ENCODE results near the gene ABCA12.

Gene ABCA12

GRCh38 chr2:214989187-214989586 lies 149.2 kb downstream of the ABCA12 start:
- no peaks in the 10 kb centered on the region for H3K27me3 ChIP-seq (replicated peaks in 2 of 5; ENCODE audit: control insufficient read depth in 4 of 5, insufficient read depth in 5 of 5, low read length in 4 of 5)
- H3K27ac ChIP-seq (ENCODE audit: insufficient read depth in 1 of 2, low read depth in 1 of 2, low read length in 2 of 2, poor library complexity in 1 of 2, severe bottlenecking in 2 of 2): no peak overlapping the region
- no peaks in the 10 kb centered on the region for H3K4me1 ChIP-seq (ENCODE audit: control extremely low read depth in 1 of 4, control insufficient read depth in 4 of 4, insufficient read depth in 4 of 4, low read length in 3 of 4)
- CTCF ChIA-PET: no interaction called here
- DNase-seq: no peak
- no peak overlapping the region for H3K4me3 ChIP-seq (ENCODE audit: control insufficient read depth in 1 of 7, extremely low read depth in 1 of 7, insufficient read depth in 4 of 7, low read depth in 2 of 7, low read length in 6 of 7)
- no peaks in the 10 kb centered on the region for H3K36me3 ChIP-seq (ENCODE audit: control insufficient read depth in 4 of 4, insufficient read depth in 4 of 4, low read length in 3 of 4)
- POLR2A ChIA-PET: no interaction called here
- H3K9me3 ChIP-seq (ENCODE audit: control extremely low read depth in 1 of 5, control insufficient read depth in 4 of 5, insufficient read depth in 2 of 5, low read depth in 1 of 5, low read length in 4 of 5): peaks cover 0 to 1% (median 0%) of the 10 kb centered on the region in 5 experiments
- WGBS (ENCODE audit: insufficient coverage): 82% methylated on average over 3 of the region's 3 CpGs

GRCh38 chr2:214987261-214987660 lies 151.2 kb downstream of the ABCA12 start:
- H3K36me3 ChIP-seq (ENCODE audit: control insufficient read depth in 4 of 4, insufficient read depth in 4 of 4, low read length in 3 of 4): no peaks in the 10 kb centered on the region
- no CpG with 5 or more reads among the region's 3 CpGs for WGBS (ENCODE audit: insufficient coverage)
- no peaks in the 10 kb centered on the region for H3K4me1 ChIP-seq (ENCODE audit: control extremely low read depth in 1 of 4, control insufficient read depth in 4 of 4, insufficient read depth in 4 of 4, low read length in 3 of 4)
- peaks cover 0 to 1% (median 0%) of the 10 kb centered on the region in 5 experiments for H3K9me3 ChIP-seq (ENCODE audit: control extremely low read depth in 1 of 5, control insufficient read depth in 4 of 5, insufficient read depth in 2 of 5, low read depth in 1 of 5, low read length in 4 of 5)
- POLR2A ChIA-PET: no interaction called here
- no peaks in the 10 kb centered on the region for H3K27me3 ChIP-seq (replicated peaks in 2 of 5; ENCODE audit: control insufficient read depth in 4 of 5, insufficient read depth in 5 of 5, low read length in 4 of 5)
- DNase-seq: no peak
- CTCF ChIA-PET: no interaction called here
- no peak overlapping the region for H3K4me3 ChIP-seq (ENCODE audit: control insufficient read depth in 1 of 7, extremely low read depth in 1 of 7, insufficient read depth in 4 of 7, low read depth in 2 of 7, low read length in 6 of 7)
- H3K27ac ChIP-seq (ENCODE audit: insufficient read depth in 1 of 2, low read depth in 1 of 2, low read length in 2 of 2, poor library complexity in 1 of 2, severe bottlenecking in 2 of 2): no peak overlapping the region

- no peak overlapping the region for H3K4me3 ChIP-seq (ENCODE audit: control insufficient read depth in 1 of 7, extremely low read depth in 1 of 7, insufficient read depth in 4 of 7, low read depth in 2 of 7, low read length in 6 of 7)
- peaks cover 0 to 1% (median 0%) of the 10 kb centered on the region in 5 experiments for H3K9me3 ChIP-seq (ENCODE audit: control extremely low read depth in 1 of 5, control insufficient read depth in 4 of 5, insufficient read depth in 2 of 5, low read depth in 1 of 5, low read length in 4 of 5)
- DNase-seq: no peak
Measured at GRCh38 chr2:214985619-214986018, 152.8 kb downstream of the ABCA12 start.

GRCh38 chr2:214966420-214966819 lies 172.0 kb downstream of the ABCA12 start:
- Histone ChIP-seq H3K9me3 (ENCODE audit: control extremely low read depth in 1 of 5, control insufficient read depth in 4 of 5, insufficient read depth in 2 of 5, low read depth in 1 of 5, low read length in 4 of 5) (no peaks in the 10 kb centered on the region), H3K27ac (ENCODE audit: insufficient read depth in 1 of 2, low read depth in 1 of 2, low read length in 2 of 2, poor library complexity in 1 of 2, severe bottlenecking in 2 of 2) (no peak overlapping the region), H3K4me1 (ENCODE audit: control extremely low read depth in 1 of 4, control insufficient read depth in 4 of 4, insufficient read depth in 4 of 4, low read length in 3 of 4) (no peaks in the 10 kb centered on the region), H3K27me3 (replicated peaks in 2 of 5; ENCODE audit: control insufficient read depth in 4 of 5, insufficient read depth in 5 of 5, low read length in 4 of 5) (no peaks in the 10 kb centered on the region), H3K4me3 (ENCODE audit: control insufficient read depth in 1 of 7, extremely low read depth in 1 of 7, insufficient read depth in 4 of 7, low read depth in 2 of 7, low read length in 6 of 7) (no peak overlapping the region), H3K36me3 (ENCODE audit: control insufficient read depth in 4 of 4, insufficient read depth in 4 of 4, low read length in 3 of 4) (no peaks in the 10 kb centered on the region)
- no CpG with 5 or more reads among the region's 5 CpGs for WGBS (ENCODE audit: insufficient coverage)
- ChIA-PET CTCF (no interaction called here), POLR2A (no interaction called here)
- no peak for DNase-seq

More at GRCh38 chr2:214985619-214986018, 152.8 kb downstream of the ABCA12 start:
- 100% methylated on average over 2 of the region's 3 CpGs for WGBS (ENCODE audit: insufficient coverage)
- ChIA-PET CTCF (no interaction called here), POLR2A (no interaction called here)
- Histone ChIP-seq H3K36me3 (ENCODE audit: control insufficient read depth in 4 of 4, insufficient read depth in 4 of 4, low read length in 3 of 4) (no peaks in the 10 kb centered on the region), H3K27ac (ENCODE audit: insufficient read depth in 1 of 2, low read depth in 1 of 2, low read length in 2 of 2, poor library complexity in 1 of 2, severe bottlenecking in 2 of 2) (no peak overlapping the region), H3K27me3 (replicated peaks in 2 of 5; ENCODE audit: control insufficient read depth in 4 of 5, insufficient read depth in 5 of 5, low read length in 4 of 5) (no peaks in the 10 kb centered on the region), H3K4me1 (ENCODE audit: control extremely low read depth in 1 of 4, control insufficient read depth in 4 of 4, insufficient read depth in 4 of 4, low read length in 3 of 4) (no peaks in the 10 kb centered on the region)

- POLR2A ChIA-PET: no interaction called here
- Histone ChIP-seq H3K27ac (ENCODE audit: insufficient read depth in 1 of 2, low read depth in 1 of 2, low read length in 2 of 2, poor library complexity in 1 of 2, severe bottlenecking in 2 of 2) (no peak overlapping the region), H3K4me3 (ENCODE audit: control insufficient read depth in 1 of 7, extremely low read depth in 1 of 7, insufficient read depth in 4 of 7, low read depth in 2 of 7, low read length in 6 of 7) (no peak overlapping the region), H3K27me3 (replicated peaks in 2 of 5; ENCODE audit: control insufficient read depth in 4 of 5, insufficient read depth in 5 of 5, low read length in 4 of 5) (no peaks in the 10 kb centered on the region), H3K9me3 (ENCODE audit: control extremely low read depth in 1 of 5, control insufficient read depth in 4 of 5, insufficient read depth in 2 of 5, low read depth in 1 of 5, low read length in 4 of 5) (no peaks in the 10 kb centered on the region), H3K4me1 (ENCODE audit: control extremely low read depth in 1 of 4, control insufficient read depth in 4 of 4, insufficient read depth in 4 of 4, low read length in 3 of 4) (no peaks in the 10 kb centered on the region), H3K36me3 (ENCODE audit: control insufficient read depth in 4 of 4, insufficient read depth in 4 of 4, low read length in 3 of 4) (no peaks in the 10 kb centered on the region)
- DNase-seq: peak; percentile 1 to 8 (median 1)
- CTCF ChIA-PET: no interaction called here
Measured at GRCh38 chr2:214960677-214961076, 177.7 kb downstream of the ABCA12 start.

- no peaks in the 10 kb centered on the region for H3K27me3 ChIP-seq (replicated peaks in 2 of 5; ENCODE audit: control insufficient read depth in 4 of 5, insufficient read depth in 5 of 5, low read length in 4 of 5)
- POLR2A ChIA-PET: no interaction called here
- no peak overlapping the region for H3K4me3 ChIP-seq (ENCODE audit: control insufficient read depth in 1 of 7, extremely low read depth in 1 of 7, insufficient read depth in 4 of 7, low read depth in 2 of 7, low read length in 6 of 7)
- H3K27ac ChIP-seq (ENCODE audit: insufficient read depth in 1 of 2, low read depth in 1 of 2, low read length in 2 of 2, poor library complexity in 1 of 2, severe bottlenecking in 2 of 2): no peak overlapping the region
- H3K36me3 ChIP-seq (ENCODE audit: control insufficient read depth in 4 of 4, insufficient read depth in 4 of 4, low read length in 3 of 4): no peaks in the 10 kb centered on the region
- WGBS (ENCODE audit: insufficient coverage): no CpG with 5 or more reads among the region's 2 CpGs
- no peaks in the 10 kb centered on the region for H3K9me3 ChIP-seq (ENCODE audit: control extremely low read depth in 1 of 5, control insufficient read depth in 4 of 5, insufficient read depth in 2 of 5, low read depth in 1 of 5, low read length in 4 of 5)
- CTCF ChIA-PET: no interaction called here
- no peak for DNase-seq
- H3K4me1 ChIP-seq (ENCODE audit: control extremely low read depth in 1 of 4, control insufficient read depth in 4 of 4, insufficient read depth in 4 of 4, low read length in 3 of 4): no peaks in the 10 kb centered on the region
Measured at GRCh38 chr2:214946949-214947348, 191.5 kb downstream of the ABCA12 start.

GRCh38 chr2:214934006-214934405 lies 204.4 kb downstream of the ABCA12 start:
- no peak for DNase-seq
- Histone ChIP-seq H3K9me3 (ENCODE audit: control extremely low read depth in 1 of 5, control insufficient read depth in 4 of 5, insufficient read depth in 2 of 5, low read depth in 1 of 5, low read length in 4 of 5) (no peaks in the 10 kb centered on the region), H3K27ac (ENCODE audit: insufficient read depth in 1 of 2, low read depth in 1 of 2, low read length in 2 of 2, poor library complexity in 1 of 2, severe bottlenecking in 2 of 2) (no peak overlapping the region), H3K4me3 (ENCODE audit: control insufficient read depth in 1 of 7, extremely low read depth in 1 of 7, insufficient read depth in 4 of 7, low read depth in 2 of 7, low read length in 6 of 7) (no peak overlapping the region), H3K27me3 (replicated peaks in 2 of 5; ENCODE audit: control insufficient read depth in 4 of 5, insufficient read depth in 5 of 5, low read length in 4 of 5) (no peaks in the 10 kb centered on the region), H3K36me3 (ENCODE audit: control insufficient read depth in 4 of 4, insufficient read depth in 4 of 4, low read length in 3 of 4) (no peaks in the 10 kb centered on the region), H3K4me1 (ENCODE audit: control extremely low read depth in 1 of 4, control insufficient read depth in 4 of 4, insufficient read depth in 4 of 4, low read length in 3 of 4) (no peaks in the 10 kb centered on the region)
- WGBS (ENCODE audit: insufficient coverage): 80% methylated on average over 1 of the region's 4 CpGs
- POLR2A ChIA-PET: no interaction called here
- CTCF ChIA-PET: no interaction called here

All from common myeloid progenitor, CD34-positive (primary cell).